ENCODE results near the gene GPAT2.
"Not testable (repeated sequence)": the region's sequence is repeated elsewhere in the genome, so short reads cannot be mapped to it uniquely, and the experiment has no call there.

Gene GPAT2
- total RNA-seq, result 11.0 to 103 (median 45.9) reads per million in 18 experiments

- not testable (repeated sequence) for DNase-seq
These were observed at the start of gene GPAT2 for GRCh38 chr2:96034792-96035191. Gene GPAT2, minus strand, starts transcription at chr2:96034916. Its CDS starts 2,557 bp downstream, at chr2:96032359.

- no peak for DNase-seq
These were observed 49.5 kb upstream of the GPAT2 start for GRCh38 chr2:96083989-96084857.

- DNase-seq, result peak in 1 of 2 donors; percentile 19
These were observed 48.6 kb upstream of the GPAT2 start for GRCh38 chr2:96083064-96083939.

- peak; percentile 73 to 83 for DNase-seq
These were observed 47.7 kb upstream of the GPAT2 start for GRCh38 chr2:96082211-96083063.

GRCh38 chr2:96081042-96081441, 46.3 kb upstream of the GPAT2 start:
- no peak for DNase-seq

GRCh38 chr2:96075199-96075771, 40.6 kb upstream of the GPAT2 start:
- DNase-seq, result no peak

GRCh38 chr2:96074156-96074555, 39.4 kb upstream of the GPAT2 start:
- DNase-seq, result no peak

GRCh38 chr2:96073170-96073775, 38.6 kb upstream of the GPAT2 start:
- DNase-seq, result no peak

GRCh38 chr2:96072746-96073145, 38.0 kb upstream of the GPAT2 start:
- DNase-seq, result no peak

- not testable (repeated sequence) for DNase-seq
These were observed 37.3 kb upstream of the GPAT2 start for GRCh38 chr2:96071977-96072491.

GRCh38 chr2:96071087-96071976, 36.6 kb upstream of the GPAT2 start:
- DNase-seq, result not testable (repeated sequence)

- not testable (repeated sequence) for DNase-seq
These were observed 35.6 kb upstream of the GPAT2 start for GRCh38 chr2:96070351-96070750.

- not testable (repeated sequence) for DNase-seq
These were observed 35.2 kb upstream of the GPAT2 start for GRCh38 chr2:96069878-96070277.

- DNase-seq, result not testable (repeated sequence)
These were observed 33.3 kb upstream of the GPAT2 start for GRCh38 chr2:96067902-96068581.

- not testable (repeated sequence) for DNase-seq
These were observed 32.5 kb upstream of the GPAT2 start for GRCh38 chr2:96067098-96067660.

- DNase-seq, result not testable (repeated sequence)
These were observed 31.8 kb upstream of the GPAT2 start for GRCh38 chr2:96066511-96066910.

GRCh38 chr2:96065954-96066353, 31.2 kb upstream of the GPAT2 start:
- DNase-seq, result not testable (repeated sequence)

- DNase-seq, result no peak
These were observed 30.7 kb upstream of the GPAT2 start for GRCh38 chr2:96065381-96065930.

- not testable (repeated sequence) for DNase-seq
These were observed 30.0 kb upstream of the GPAT2 start for GRCh38 chr2:96064760-96065159.
